ENCODE data around the gene FAM216A.
"Not testable (repeated sequence)": the region's sequence is repeated elsewhere in the genome, so short reads cannot be mapped to it uniquely, and the experiment has no call there.

- TF ChIP-seq CTCF (IDR thresholded peaks at IDR 0.05; ENCODE audit: low read depth, low read length, poor library complexity, severe bottlenecking); EZH2phosphoT487 (IDR thresholded peaks at IDR 0.05; ENCODE audit: borderline replicate concordance, low read length): not testable (repeated sequence)
Observed at GRCh38 chr12:110465765-110466164, 2.9 kb upstream of the FAM216A start.
